ENCODE measurements around the gene ZNF32.

GRCh38 chr10:43647576-43647975, 1.1 kb downstream of the ZNF32 start:
- TF ChIP-seq CTCF (IDR thresholded peaks at IDR 0.05 in 8 of 11, conservative IDR thresholded peaks at IDR 0.05 in 3 of 11) (no peak), POLR2A (IDR thresholded peaks at IDR 0.05) (no peak)

Measured in spleen (tissue), 7 donors.